Activated T-helper 1 cell treated with Interleukin-2 at 50 U/mL for 16 hours (primary cell): ENCODE data around the gene LARP4.
"Not testable (repeated sequence)": the region's sequence is repeated elsewhere in the genome, so short reads cannot be mapped to it uniquely, and the experiment has no call there.

Source experiments
- DNase-seq: peaks from one replicate; pipeline ENCODE4 v3.0.0-alpha.2; 2020; ENCODE audit warnings: low read depth

Gene LARP4

DNA sequence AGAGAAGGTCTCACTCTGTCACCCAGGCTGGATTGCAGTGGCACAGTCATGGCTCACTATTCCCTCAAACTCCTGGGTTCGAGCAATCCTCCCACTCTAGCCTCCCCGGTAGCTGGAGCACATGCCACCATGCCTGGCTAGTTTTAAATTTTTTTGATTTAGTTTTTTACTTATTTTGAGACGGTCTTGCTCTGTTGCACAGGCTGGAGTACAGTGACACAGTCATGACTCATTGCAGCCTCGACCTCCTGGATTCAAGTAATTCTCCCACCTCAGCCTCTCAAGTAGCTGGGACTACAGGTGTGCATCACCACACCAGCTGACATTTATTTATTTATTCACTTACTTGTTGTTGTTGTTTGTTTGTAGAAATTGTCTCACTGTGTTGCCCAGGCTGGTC lies 81.9 kb downstream of the LARP4 start:
- DNase-seq: no peak

- no peak for DNase-seq
These were observed 82.8 kb downstream of the LARP4 start for GRCh38 chr12:50483488-50483887.

GRCh38 chr12:50488801-50489200 lies 88.1 kb downstream of the LARP4 start:
- DNase-seq: no peak

- not testable (repeated sequence) for DNase-seq
These were observed 97.4 kb downstream of the LARP4 start for GRCh38 chr12:50498119-50498518.

DNA sequence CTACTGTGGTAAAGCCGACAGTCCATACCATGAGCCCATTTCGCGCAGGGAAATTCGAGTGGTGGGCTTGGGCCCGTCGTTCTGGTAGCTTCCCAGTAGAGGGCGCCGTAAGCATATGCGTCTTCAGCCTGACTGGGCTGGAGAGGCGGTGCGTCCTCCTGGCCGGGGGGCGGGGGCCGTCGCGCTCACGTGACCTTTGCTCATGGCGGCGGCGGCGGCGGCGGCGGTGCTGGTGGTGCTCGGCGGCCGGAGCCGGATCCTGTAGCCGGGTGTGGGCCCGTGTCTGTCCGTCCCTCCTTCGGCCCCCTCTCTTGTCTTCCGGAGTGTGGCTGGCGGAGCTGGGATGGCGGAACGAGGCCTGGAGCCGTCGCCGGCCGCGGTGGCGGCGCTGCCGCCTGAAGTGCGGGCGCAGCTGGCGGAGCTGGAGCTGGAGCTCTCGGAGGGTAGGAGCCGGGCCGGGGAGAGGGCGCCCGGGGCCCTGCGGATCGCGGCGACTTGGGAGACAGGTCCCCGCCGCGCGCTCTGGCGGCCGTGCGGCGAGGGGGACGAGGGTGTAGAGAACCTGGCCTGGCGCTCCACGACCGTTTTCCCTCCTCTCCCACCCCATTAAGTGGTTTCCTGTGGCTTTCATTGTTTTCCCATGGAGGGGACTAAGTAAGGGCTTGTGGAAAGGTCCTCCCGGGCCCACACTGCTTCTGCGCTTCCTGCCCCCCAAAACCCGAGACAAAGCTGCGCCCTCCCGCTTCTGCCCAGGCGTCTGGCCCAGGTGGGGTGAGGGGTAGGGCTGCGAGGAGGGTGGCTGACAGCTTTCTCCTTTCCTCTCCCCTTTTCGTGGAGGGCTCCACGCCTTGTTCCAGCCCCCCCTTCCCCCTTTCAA lies 104.4 kb downstream of the LARP4 start, which contains the start of gene DIP2B:
DIP2B (plus strand) TSS at position 188 of the 877 bp plus-strand sequence; CDS start at position 344, 156 bp downstream.
- peak; percentile 90 for DNase-seq

DNA sequence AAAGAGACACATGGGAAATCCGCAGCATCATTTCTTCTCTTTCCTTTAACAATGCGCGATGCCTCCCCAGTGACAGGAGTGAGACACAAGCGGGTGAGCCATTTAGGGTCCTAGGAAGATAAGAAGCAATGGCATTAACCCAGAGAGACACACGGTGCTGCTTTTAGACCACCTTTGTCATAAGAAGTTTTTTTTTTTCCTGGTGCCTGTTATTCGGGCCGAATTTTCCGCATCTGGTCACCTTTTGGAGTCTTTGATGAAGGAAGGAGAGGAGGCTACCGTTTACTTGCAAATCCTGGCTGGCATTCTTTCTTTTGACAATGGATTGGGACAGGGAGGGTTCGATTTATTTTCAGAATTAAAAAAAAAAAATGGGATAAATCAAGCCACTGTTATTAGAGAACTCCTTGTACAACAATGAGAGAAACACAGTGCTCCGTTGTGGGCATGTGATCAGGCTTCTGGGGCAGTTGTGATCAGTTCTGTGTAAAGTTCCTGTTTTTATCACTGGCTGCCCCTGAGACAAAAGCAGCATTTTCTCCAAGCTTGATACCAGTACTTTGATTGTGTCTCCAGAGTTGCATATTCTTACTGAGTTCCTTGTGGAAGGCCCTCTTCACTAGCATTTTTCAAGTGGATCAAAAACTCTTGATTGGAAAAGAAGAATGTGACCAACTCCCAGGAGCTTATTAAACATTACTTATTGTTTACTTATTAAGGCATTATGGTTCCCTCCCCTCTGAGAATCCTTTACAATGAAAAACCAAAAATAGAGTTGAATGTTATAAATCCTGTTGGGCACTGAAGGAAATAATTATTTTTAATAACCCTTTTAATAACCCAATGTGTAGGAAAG lies 105.2 kb downstream of the LARP4 start:
- no peak for DNase-seq

- no peak for DNase-seq
These were observed 106.2 kb downstream of the LARP4 start for GRCh38 chr12:50506753-50507473.

DNA sequence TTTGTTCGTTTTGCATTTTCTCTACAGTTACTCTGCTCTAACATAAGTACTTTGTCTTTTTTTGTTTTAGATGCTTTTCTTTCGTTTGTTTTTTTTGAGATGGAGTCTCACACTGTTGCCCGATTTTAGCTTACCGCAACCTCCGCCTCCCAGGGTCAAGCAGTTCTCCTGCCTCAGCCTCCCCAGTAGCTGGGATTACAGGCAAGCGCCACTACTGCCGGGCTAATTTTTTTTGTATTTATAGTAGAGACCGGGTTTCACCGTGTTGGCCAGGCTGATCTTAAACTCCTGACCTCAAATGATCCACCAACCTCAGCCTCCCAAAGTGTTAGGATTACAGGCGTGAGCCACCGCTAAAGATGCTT lies 106.8 kb downstream of the LARP4 start:
- no peak for DNase-seq

- no peak for DNase-seq
These were observed 107.2 kb downstream of the LARP4 start for GRCh38 chr12:50507930-50508329.

DNA sequence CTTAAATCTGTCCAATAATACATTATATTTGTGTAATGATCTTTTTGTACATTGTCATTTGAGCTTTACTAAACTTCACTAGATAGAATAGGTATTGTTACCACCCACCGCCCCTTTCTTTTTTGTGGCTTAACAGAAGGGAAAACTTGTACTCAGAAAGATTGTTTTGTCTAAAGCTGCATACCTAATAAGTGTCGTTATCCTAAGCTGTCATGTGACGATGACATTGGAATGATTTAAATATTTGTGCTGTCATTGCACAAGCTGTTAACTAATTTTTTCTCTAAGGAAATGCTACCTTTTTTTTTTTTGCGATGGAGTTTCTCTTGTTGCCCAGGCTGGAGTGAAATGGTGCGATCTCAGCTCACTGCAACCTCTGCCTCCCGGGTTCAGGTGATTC lies 107.7 kb downstream of the LARP4 start:
- no peak for DNase-seq

DNA sequence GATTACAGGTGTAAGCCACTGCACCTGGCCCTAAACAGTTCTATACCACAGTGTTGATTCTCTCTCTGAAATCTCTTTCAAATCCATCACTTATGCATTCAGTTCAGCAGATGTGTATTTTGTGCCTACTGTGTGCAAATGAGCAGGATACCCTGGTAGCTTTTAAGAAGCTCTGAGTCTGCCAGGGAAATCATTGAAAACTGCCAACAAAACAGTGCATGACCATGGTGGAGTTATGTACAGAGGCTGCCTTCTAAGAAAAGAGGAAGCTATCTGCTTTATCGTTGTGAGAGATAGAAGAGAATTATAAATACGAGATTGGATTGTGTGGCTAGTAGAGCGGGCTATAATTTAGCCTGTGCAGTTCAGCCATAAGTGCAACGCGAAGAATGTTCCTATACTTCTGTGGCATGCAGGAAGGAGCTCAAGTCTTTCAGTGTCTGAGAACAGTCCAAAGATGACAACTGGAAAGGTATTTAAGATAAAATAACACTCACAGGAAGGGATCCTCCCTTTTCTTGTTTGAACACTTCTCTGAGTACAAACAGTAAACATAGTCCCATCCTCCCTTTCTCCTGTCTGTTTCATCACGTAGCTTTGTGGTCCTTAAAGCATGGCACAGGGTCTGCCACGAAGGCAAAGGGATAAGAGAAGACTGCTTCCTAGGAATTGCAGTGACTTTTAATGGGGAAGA lies 108.4 kb downstream of the LARP4 start:
- no peak for DNase-seq

DNA sequence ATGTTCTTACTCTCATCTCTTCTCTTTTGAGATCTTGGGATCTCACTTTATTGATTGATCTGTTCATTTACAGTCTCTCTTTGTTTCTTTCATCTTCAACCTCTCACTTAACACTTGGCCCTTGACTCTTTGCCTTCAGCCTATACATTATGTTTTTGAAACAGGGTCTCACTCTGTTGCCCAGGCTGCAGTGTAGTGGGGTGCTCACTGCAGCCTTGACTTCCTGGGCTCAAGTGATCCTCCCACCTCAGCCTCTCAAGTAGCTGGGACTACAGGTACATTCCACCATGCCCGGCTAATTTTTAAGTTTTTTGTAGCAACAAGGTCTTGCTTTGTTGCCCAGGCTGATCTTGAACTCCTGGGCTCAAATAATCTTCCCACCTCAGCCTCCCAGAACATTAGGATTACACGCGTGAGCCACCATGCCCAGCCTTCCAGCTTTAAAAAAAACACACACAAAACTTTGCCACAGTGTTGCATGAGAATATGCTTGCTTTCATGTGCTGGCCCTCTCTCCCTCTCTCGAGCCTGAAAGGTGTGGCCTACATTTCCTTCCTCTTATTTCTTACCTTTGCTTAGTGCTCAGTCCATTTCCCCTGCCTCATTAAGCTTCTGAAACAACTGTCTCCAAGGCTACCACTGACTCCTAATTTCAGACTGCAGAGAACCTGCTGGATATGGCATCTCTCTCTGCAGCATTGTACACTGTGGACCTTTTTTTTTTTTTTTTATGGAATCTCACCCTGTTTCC lies 114.0 kb downstream of the LARP4 start:
- DNase-seq: no peak

DNA sequence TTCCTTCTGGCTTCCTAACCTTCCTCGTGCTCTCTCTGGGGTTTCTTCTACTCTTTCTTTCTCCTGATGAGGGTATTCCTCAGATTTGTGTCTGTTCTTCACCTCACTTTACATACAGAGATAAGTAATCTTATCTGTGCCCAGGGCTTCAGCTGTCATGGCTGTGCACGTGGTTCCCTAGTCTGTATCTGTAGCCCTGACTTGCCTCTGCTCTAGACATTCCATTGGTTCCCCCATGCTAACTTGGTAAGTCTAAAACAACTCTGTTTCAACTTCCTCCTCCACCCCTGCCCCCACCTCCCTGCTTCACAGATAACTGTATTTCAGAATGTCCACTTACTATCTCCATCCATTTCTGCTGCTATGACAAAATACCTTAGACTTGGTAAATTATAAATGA lies 114.9 kb downstream of the LARP4 start:
- no peak for DNase-seq

GRCh38 chr12:50517421-50518048 lies 116.8 kb downstream of the LARP4 start:
- DNase-seq: no peak

GRCh38 chr12:50518090-50518489 lies 117.4 kb downstream of the LARP4 start:
- DNase-seq: no peak

- no peak for DNase-seq
These were observed 118.7 kb downstream of the LARP4 start for GRCh38 chr12:50519353-50519752.

DNA sequence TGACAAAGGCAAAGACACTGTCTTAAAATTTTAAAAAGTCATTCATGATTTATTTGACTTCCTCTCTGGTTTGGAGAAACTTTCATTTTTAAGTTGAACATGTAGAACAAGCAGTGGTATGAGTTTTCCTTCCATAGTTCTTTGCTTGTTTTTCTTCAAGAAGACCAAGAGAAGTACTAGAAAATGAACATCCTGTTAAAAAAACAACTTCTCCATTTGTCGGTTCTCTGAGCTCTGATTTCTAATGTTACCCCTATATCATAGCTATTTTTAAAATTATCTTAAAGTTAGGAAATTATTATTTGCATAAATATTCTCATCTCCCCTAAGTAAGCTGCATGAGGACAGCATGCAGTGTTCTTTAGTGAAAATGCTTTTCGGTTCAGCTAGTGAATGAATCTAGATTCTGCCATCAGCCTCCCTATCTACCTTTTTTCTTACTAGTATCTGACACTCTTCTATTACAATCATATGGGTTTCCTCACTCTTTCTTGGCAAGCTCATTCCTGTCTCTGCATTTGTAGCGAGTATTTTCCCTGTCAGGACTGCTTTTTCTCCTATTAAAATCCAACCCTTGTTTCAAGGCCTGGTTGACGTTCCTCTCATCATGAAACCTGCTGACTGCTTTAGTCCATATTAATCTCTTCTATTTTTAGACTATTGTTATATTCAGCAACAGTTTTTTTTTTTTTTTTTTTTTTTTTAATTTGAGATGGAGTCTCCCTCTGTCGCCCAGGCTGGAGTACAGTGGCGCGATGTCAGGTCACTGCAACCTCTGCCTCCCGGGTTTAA lies 119.9 kb downstream of the LARP4 start:
- DNase-seq: no peak

GRCh38 chr12:50521781-50522180 lies 121.1 kb downstream of the LARP4 start:
- not testable (repeated sequence) for DNase-seq

DNA sequence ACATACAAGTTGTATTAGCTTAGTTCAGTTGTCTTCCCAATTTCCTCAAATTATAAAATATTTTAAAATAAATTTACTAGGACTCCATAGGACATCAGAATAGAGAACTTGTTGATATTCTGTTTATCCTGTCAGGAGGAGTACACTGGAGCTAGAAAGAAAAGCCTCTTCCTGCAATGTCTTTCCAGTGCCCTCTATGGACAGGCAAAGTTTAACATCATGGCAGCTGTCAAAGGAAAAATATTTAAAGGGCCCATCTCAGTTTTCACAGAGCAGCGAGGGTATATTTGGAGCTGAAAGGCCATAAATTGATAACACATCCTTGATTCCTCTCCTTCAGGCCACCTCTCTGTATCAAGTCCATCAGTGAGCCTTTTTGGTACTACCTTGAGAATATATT lies 123.1 kb downstream of the LARP4 start:
- no peak for DNase-seq

DNA sequence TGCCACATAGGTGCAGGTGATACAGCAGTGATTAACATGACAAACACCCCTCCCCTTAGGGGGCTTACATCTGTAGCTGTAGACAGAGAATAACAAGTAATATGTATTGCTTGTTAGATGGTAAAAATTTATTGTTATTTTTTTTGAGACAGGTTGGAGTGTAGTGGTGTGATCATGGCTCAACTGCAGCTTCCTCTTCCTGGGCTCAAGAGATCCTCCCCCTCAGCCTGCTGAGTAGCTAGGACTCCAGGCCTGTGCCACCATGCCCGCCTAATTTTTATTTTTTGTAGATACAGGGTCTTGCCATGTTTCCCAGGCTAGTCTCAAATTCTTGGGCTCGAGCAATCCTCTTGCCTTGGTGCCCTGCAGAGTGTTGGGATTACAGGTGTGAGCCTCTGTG lies 123.9 kb downstream of the LARP4 start:
- no peak for DNase-seq
